Dendritic cell treated with granulocyte-macrophage colony-stimulating factor and Interleukin-4, amounts not matched to agents 40 ng/mL and 50 ng/mL, for 4 days (primary cell): ENCODE data around the gene STARD9.

ENCODE experiments used
- H3K27ac Mint-ChIP-seq: one replicate; pipeline ENCODE4 v1.8.0; 2022; ENCODE audit warnings: mild to moderate bottlenecking, mixed read lengths
- H3K27me3 Mint-ChIP-seq: one replicate; pipeline ENCODE4 v1.8.0; 2022; ENCODE audit warnings: mild to moderate bottlenecking, mixed read lengths
- H3K36me3 Mint-ChIP-seq: one replicate; pipeline ENCODE4 v1.8.0; 2022; ENCODE audit warnings: low read depth, mixed read lengths
- H3K4me1 Mint-ChIP-seq: one replicate; pipeline ENCODE4 v1.8.0; 2022; ENCODE audit warnings: low read depth, mixed read lengths
- H3K4me3 Mint-ChIP-seq: one replicate; pipeline ENCODE4 v1.8.0; 2022; ENCODE audit warnings: mild to moderate bottlenecking, moderate library complexity, mixed read lengths
- H3K9me3 Mint-ChIP-seq: one replicate; pipeline ENCODE4 v1.8.0; 2022; ENCODE audit warnings: mixed read lengths
- intact Hi-C: fragments of 100-400 bp; cut with micrococcal nuclease; formaldehyde crosslinking; loops from one replicate; pipeline ENCODE4 v1.15.0; 2022

STARD9 gene

DNA sequence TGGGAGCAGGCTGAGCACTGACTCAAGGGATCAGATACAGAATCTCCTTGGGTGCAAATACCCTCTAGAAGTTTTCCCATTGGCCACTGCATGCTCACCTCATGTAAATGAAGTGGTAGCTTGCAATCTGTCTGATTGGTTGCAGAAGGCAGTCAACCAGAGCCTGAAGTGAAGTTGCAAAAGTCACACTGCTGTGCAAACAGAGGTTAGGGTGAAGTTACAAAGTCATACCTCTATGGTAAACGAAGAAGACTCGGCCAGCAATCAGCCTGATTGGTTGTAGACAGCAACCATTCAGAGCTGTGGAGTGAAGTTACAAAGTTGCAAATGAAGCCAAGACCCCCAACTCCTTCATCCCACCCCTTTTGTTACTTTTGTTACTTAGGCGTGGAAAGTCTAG, 27.1 kb downstream of the STARD9 start:
- Mint-ChIP-seq H3K27ac (no peak overlapping the region), H3K36me3 (no peaks in the 10 kb centered on the region), H3K9me3 (no peaks in the 10 kb centered on the region), H3K27me3 (no peaks in the 10 kb centered on the region), H3K4me1 (peaks cover 9% of the 10 kb centered on the region), H3K4me3 (no peak overlapping the region)
- intact Hi-C loops: no loop called here

GRCh38 chr15:42603978-42604377, 28.6 kb downstream of the STARD9 start:
- intact Hi-C loops: no loop called here
- Mint-ChIP-seq H3K9me3 (no peaks in the 10 kb centered on the region), H3K4me1 (peaks cover 16% of the 10 kb centered on the region)

GRCh38 chr15:42604894-42605744, 29.7 kb downstream of the STARD9 start:
- H3K4me1 Mint-ChIP-seq: peaks cover 16% of the 10 kb centered on the region
- no peaks in the 10 kb centered on the region for H3K36me3 Mint-ChIP-seq
- intact Hi-C loops: no loop called here
- H3K27me3 Mint-ChIP-seq: peaks cover 2% of the 10 kb centered on the region
- H3K4me3 Mint-ChIP-seq: no peak overlapping the region
- no peaks in the 10 kb centered on the region for H3K9me3 Mint-ChIP-seq
- no peak overlapping the region for H3K27ac Mint-ChIP-seq

More at GRCh38 chr15:42603978-42604377, 28.6 kb downstream of the STARD9 start:
- Mint-ChIP-seq H3K4me3 (no peak overlapping the region), H3K27me3 (peaks cover 2% of the 10 kb centered on the region), H3K36me3 (no peaks in the 10 kb centered on the region), H3K27ac (no peak overlapping the region)

GRCh38 chr15:42605796-42606195, 30.4 kb downstream of the STARD9 start:
- peaks cover 16% of the 10 kb centered on the region for H3K4me1 Mint-ChIP-seq
- H3K36me3 Mint-ChIP-seq: no peaks in the 10 kb centered on the region
- intact Hi-C loops: no loop called here
- no peak overlapping the region for H3K27ac Mint-ChIP-seq
- no peaks in the 10 kb centered on the region for H3K9me3 Mint-ChIP-seq
- H3K4me3 Mint-ChIP-seq: no peak overlapping the region
- H3K27me3 Mint-ChIP-seq: peaks cover 2% of the 10 kb centered on the region

DNA sequence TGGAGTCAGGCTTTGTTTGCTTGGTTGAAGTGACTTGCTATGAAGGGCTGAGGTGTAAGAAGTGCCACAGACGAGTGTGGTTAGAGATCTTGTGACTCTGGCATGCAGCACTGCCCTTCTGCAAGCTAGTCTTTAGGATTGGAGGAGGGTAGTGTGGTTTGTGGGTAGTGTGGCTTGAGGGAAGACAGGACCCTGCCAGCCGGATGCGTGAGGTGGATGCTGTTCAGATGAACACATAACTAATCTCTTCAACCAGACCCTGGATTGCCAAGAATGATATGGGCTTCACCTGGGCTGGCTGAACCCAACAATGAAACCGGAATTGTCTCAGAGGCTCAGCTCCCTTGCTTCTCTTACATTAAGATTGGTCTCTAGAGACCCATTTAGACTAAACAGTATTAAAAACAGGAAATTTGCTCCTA, 32.7 kb downstream of the STARD9 start:
- Mint-ChIP-seq H3K36me3 (no peaks in the 10 kb centered on the region), H3K4me3 (no peak overlapping the region)

GRCh38 chr15:42608752-42609488, 33.5 kb downstream of the STARD9 start:
- Mint-ChIP-seq H3K4me3 (no peak overlapping the region), H3K9me3 (no peaks in the 10 kb centered on the region), H3K27me3 (peaks cover 2% of the 10 kb centered on the region), H3K27ac (no peak overlapping the region), H3K36me3 (no peaks in the 10 kb centered on the region), H3K4me1 (peaks cover 16% of the 10 kb centered on the region)
- intact Hi-C loops: no loop called here

More for the DNA sequence above, 32.7 kb downstream of the STARD9 start:
- Mint-ChIP-seq H3K27ac (no peak overlapping the region), H3K9me3 (no peaks in the 10 kb centered on the region), H3K4me1 (peaks cover 16% of the 10 kb centered on the region), H3K27me3 (peaks cover 2% of the 10 kb centered on the region)
- intact Hi-C loops: no loop called here

- no peaks in the 10 kb centered on the region for H3K9me3 Mint-ChIP-seq
These were observed 36.1 kb downstream of the STARD9 start for GRCh38 chr15:42611532-42611931.

DNA sequence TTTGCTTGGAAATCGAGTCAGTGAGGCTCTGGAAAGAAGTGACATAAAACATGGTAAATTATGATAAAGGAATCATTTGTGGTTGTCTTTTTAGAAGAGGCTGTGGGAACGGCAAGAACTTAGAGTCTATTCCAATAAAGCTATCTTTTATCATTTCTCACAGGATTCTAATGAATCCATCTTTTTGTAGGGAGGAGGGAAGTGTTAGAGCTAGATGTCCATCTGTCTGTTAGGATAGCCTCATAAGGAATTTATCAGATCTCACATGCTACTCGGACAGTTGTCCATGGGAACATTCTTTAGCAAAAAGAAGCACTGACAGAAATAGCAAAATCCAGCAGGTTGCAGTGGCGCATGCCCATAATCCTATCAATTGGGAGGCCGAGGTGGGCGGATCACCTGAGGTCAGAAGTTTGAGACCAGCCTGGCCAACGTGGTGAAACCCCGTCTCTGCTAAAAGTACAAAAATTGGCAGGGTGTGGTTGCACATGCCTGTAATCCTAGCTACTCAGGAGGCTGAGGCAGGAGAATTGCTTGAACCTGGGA, 37.0 kb downstream of the STARD9 start:
- H3K27me3 Mint-ChIP-seq: peaks cover 2% of the 10 kb centered on the region
- H3K36me3 Mint-ChIP-seq: no peaks in the 10 kb centered on the region
- intact Hi-C loops: no loop called here
- no peaks in the 10 kb centered on the region for H3K9me3 Mint-ChIP-seq
- no peak overlapping the region for H3K4me3 Mint-ChIP-seq
- H3K27ac Mint-ChIP-seq: no peak overlapping the region
- H3K4me1 Mint-ChIP-seq: peaks cover 7% of the 10 kb centered on the region

More at GRCh38 chr15:42611532-42611931, 36.1 kb downstream of the STARD9 start:
- Mint-ChIP-seq H3K4me1 (peaks cover 7% of the 10 kb centered on the region), H3K4me3 (no peak overlapping the region), H3K36me3 (no peaks in the 10 kb centered on the region), H3K27me3 (peaks cover 2% of the 10 kb centered on the region), H3K27ac (no peak overlapping the region)
- intact Hi-C loops: no loop called here

DNA sequence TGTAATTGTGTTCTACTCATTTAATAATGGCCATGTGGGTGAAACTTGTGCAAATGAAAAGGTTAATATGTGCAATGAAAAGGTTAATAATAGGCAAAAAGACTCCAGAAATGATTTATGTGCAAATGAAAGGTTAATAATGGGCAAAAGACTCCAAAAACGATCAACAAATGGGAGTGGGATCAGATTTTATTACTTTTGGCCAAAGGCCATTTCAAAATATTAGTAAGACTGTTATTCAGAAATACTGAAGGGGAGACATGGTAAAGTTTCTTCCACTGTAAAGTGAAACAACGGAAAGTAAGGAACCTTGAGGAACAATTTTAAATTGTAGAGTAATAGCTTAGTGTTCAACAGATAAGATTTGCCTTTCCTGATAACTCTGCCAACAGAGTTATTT, 40.7 kb downstream of the STARD9 start:
- intact Hi-C loops: no loop called here
- Mint-ChIP-seq H3K4me1 (no peaks in the 10 kb centered on the region), H3K27ac (no peak overlapping the region), H3K4me3 (no peak overlapping the region), H3K9me3 (no peaks in the 10 kb centered on the region), H3K27me3 (no peaks in the 10 kb centered on the region), H3K36me3 (no peaks in the 10 kb centered on the region)

DNA sequence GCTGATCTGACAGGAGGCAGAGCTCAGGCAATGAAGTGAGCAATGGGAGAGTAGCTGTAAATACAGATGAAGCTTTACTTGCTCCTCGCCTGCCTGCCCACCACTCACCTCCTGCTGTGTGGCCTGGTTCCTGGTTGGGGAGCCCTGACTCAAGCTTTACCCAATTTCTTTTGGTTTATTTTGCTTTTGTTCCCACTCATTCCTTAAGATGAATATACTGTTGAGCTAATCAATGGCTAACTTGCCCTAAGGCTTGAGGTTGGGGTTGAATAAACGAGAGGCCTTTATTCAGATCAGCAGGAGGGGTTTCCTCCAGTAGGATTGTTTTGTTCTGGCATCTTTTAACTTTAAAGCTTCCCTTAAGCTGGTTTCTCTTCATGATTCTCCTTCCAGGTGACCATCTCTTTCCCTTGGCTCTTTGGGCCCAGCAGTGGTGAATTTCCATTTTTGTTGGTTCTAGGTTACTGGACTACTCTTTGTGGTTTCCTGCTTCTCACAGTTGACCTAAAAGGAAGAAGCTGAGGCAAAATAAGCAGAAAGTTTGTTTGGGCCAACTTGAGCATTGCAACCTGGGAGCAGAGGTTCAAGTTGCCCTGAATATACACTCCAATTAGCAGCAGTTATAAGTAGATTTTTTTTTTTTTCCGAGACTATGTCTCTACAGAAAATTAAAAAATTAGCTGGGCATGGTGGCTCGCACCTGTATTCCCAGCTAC, 44.4 kb downstream of the STARD9 start:
- Mint-ChIP-seq H3K27ac (no peak overlapping the region), H3K36me3 (no peaks in the 10 kb centered on the region), H3K4me3 (no peak overlapping the region), H3K27me3 (no peaks in the 10 kb centered on the region), H3K9me3 (no peaks in the 10 kb centered on the region), H3K4me1 (no peaks in the 10 kb centered on the region)
- intact Hi-C loops: no loop called here

DNA sequence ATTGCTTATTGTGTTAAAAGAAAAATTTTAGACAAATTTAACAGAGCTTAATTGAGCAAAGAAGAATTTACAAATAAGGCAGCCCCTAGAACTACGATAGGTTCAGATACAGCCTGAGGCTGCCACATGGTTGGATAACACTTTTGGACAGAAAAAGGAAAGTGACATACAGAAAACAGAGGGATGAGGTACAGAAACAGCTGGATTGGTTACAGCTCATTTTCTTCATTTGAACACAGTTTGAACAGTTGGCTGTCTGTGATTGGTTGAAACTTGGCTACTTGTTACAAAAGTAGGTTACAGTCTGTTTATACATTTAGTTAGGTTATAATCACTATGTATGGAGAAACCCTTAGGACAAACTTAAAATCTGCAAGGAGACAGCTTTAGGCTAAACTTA, 46.0 kb downstream of the STARD9 start:
- Mint-ChIP-seq H3K9me3 (peaks cover 6% of the 10 kb centered on the region), H3K36me3 (no peaks in the 10 kb centered on the region), H3K4me3 (no peak overlapping the region), H3K27me3 (no peaks in the 10 kb centered on the region), H3K27ac (no peak overlapping the region), H3K4me1 (no peaks in the 10 kb centered on the region)
- intact Hi-C loops: no loop called here

- H3K4me3 Mint-ChIP-seq: no peak overlapping the region
- H3K36me3 Mint-ChIP-seq: no peaks in the 10 kb centered on the region
- H3K9me3 Mint-ChIP-seq: peaks cover 10% of the 10 kb centered on the region
- no peak overlapping the region for H3K27ac Mint-ChIP-seq
- H3K4me1 Mint-ChIP-seq: no peaks in the 10 kb centered on the region
- intact Hi-C loops: no loop called here
- no peaks in the 10 kb centered on the region for H3K27me3 Mint-ChIP-seq
These were observed 46.9 kb downstream of the STARD9 start for GRCh38 chr15:42621996-42622925.

GRCh38 chr15:42623951-42624350, 48.5 kb downstream of the STARD9 start:
- Mint-ChIP-seq H3K36me3 (no peaks in the 10 kb centered on the region), H3K27ac (no peak overlapping the region), H3K4me3 (no peak overlapping the region), H3K4me1 (no peaks in the 10 kb centered on the region), H3K27me3 (no peaks in the 10 kb centered on the region), H3K9me3 (peaks cover 10% of the 10 kb centered on the region)
- intact Hi-C loops: no loop called here
